ENCODE data around the gene CXCL16.

The CXCL16 gene

DNA sequence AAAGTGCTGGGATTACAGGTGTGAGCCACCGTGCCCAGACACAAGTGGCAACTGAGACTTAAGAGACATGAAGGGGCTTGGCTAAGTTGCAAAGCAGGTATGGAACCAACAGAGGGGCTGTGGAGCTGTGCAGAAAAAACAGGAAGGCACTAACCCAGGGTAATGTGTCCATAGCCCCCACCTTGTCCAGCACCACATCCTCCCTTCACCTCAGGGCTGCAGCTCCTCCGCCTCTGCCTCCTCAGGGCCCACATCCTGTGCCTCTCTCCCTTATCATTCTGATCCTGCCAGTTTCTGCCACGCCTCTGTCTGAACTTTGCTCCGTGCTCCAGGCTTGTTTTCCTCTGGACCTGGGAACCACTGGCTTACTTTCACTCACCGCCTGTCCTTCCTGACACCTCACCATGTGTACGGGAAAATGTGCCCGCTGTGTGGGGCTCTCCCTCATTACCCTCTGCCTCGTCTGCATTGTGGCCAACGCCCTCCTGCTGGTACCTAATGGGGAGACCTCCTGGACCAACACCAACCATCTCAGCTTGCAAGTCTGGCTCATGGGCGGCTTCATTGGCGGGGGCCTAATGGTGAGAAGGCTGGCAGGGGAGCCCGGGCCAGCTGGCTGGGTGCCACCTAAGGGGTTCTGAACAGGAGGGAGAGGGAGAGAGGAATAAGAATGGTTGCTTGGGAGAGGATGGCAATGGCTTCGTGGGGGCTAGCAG, 31.9 kb upstream of the CXCL16 start, which contains the start of gene TM4SF5:
TSS of gene TM4SF5 (plus strand) at position 368 of the 716 bp plus-strand sequence. CDS start at position 405, 37 bp downstream.
- TF ChIP-seq JUND (IDR thresholded peaks at IDR 0.05; ENCODE audit: low read depth) = no peak
- no peak for DNase-seq (ENCODE audit: low read depth in 1 of 2, low spot score in 1 of 2)
- in situ Hi-C loops (cut with HindIII; ENCODE audit: low pct_unique_long_range_greater_than_20kb, low sequenced_read_pairs) = no loop called here

DNA sequence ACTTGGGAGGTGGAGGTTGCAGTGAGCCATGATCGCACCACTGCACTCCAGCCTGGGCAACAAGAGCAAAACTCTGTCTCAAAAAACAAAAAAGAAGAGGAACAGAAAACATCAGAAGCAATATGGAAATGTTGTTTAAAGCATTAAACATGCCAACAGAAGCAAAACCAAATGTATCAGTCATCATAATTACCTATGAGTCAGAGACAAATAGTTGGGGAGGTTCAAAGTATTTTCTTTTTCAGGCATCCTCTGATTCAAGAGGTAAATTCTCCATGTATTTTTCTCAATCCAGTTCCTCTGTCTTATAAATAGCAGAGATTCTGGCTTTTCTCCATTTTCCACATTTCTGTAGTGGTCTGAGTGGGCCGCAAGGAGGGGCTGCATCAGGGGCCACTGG, 29.9 kb upstream of the CXCL16 start:
- no peak for DNase-seq (ENCODE audit: low read depth in 1 of 2, low spot score in 1 of 2)
- TF ChIP-seq JUND (IDR thresholded peaks at IDR 0.05; ENCODE audit: low read depth) = no peak
- in situ Hi-C loops (cut with HindIII; ENCODE audit: low pct_unique_long_range_greater_than_20kb, low sequenced_read_pairs) = no loop called here

DNA sequence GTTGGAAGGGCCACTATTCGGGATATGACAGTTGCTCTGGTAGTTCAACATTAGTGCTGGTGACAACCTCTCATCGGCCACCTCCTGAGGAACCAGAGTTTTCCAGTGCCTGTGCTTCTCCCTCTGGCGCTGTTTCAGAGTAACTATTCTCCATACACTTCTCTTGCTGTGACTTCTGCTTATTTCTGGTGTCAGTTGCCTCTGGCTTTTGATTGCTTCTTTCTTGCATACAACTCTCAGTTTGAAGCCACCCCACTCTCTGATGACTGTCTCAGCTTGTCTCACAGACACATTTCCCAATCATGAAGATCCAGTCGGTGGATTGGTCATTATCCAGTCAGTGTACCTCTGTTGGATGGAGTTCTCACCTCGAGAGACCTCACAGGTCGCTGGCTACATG, 28.6 kb upstream of the CXCL16 start:
- TF ChIP-seq JUND (IDR thresholded peaks at IDR 0.05; ENCODE audit: low read depth) = no peak
- DNase-seq (ENCODE audit: low read depth in 1 of 2, low spot score in 1 of 2) = no peak
- in situ Hi-C loops (cut with HindIII; ENCODE audit: low pct_unique_long_range_greater_than_20kb, low sequenced_read_pairs) = no loop called here

DNA sequence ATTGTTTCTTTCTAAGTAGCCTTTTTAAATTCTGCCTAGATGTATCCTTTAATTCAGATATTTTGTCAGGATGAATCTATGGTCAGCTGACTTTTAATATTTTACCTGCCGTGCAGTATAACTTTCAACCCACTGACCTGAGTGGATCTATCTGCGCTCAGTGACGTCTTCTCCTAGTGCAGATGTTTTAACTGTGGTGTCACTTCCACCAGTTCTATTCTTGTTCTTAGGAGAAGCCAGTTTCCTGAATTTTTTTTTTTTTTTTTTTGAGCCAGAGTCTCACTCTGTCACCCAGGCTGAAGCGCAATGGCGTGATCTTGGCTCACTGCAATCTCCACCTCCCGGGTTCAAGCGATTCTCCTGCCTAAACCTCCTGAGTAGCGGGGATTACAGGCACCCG, 27.0 kb upstream of the CXCL16 start:
- no peak for DNase-seq (ENCODE audit: low read depth in 1 of 2, low spot score in 1 of 2)
- TF ChIP-seq JUND (IDR thresholded peaks at IDR 0.05; ENCODE audit: low read depth) = no peak
- in situ Hi-C loops (cut with HindIII; ENCODE audit: low pct_unique_long_range_greater_than_20kb, low sequenced_read_pairs) = no loop called here

- no peak for TF ChIP-seq JUND (IDR thresholded peaks at IDR 0.05; ENCODE audit: low read depth)
- in situ Hi-C loops (cut with HindIII; ENCODE audit: low pct_unique_long_range_greater_than_20kb, low sequenced_read_pairs) = no loop called here
- no peak for DNase-seq (ENCODE audit: low read depth in 1 of 2, low spot score in 1 of 2)
Observed at GRCh38 chr17:4766201-4766600, 26.5 kb upstream of the CXCL16 start.

- DNase-seq (ENCODE audit: low read depth in 1 of 2, low spot score in 1 of 2) = no peak
- TF ChIP-seq JUND (IDR thresholded peaks at IDR 0.05; ENCODE audit: low read depth) = no peak
- in situ Hi-C loops (cut with HindIII; ENCODE audit: low pct_unique_long_range_greater_than_20kb, low sequenced_read_pairs) = no loop called here
Observed at GRCh38 chr17:4764595-4764994, 24.9 kb upstream of the CXCL16 start.

DNA sequence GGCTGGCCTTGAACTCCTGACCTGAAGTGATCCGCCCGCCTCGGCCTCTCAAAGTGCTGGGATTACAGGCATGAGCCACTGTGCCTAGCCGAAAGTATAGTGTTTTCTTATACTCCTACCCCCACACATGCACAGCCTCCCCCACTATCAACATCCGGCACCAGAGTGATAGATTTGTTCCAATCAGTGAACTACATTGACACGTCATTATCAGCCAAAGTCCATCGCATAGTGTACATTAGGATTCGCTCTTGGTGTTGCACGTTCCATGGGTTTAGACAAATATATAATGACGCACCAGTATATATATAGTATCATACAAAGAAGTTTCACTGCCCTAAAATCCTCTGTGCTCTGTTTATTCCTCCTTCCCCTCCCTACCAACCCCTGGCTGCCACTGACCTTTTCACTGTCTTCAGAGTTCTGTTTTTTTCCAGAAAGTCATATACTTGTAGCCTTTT, 20.1 kb upstream of the CXCL16 start:
- in situ Hi-C loops (cut with HindIII; ENCODE audit: low pct_unique_long_range_greater_than_20kb, low sequenced_read_pairs) = no loop called here

DNA sequence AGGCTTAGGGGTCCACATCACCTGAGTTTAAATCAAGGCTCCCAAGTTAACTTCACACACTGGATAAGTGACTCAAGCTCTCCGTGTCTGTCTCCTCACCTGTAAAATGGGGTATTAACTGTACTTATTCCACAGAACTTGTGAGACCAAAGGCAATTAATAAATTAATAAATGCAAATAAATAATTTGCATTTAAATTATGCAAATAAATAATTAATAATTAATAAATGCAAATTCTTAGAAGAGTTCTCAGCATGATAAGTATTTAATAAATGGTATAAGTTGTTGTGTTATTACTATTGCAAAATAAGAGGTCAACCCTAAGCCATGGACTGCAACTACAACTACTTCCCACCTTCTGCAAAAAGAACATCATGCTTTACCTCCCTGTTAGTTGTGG, 13.7 kb upstream of the CXCL16 start:
- in situ Hi-C loops (cut with HindIII; ENCODE audit: low pct_unique_long_range_greater_than_20kb, low sequenced_read_pairs) = no loop called here
- DNase-seq (ENCODE audit: low read depth in 1 of 2, low spot score in 1 of 2) = no peak
- TF ChIP-seq JUND (IDR thresholded peaks at IDR 0.05; ENCODE audit: low read depth) = no peak

More for the DNA sequence above, 20.1 kb upstream of the CXCL16 start:
- no peak for DNase-seq (ENCODE audit: low read depth in 1 of 2, low spot score in 1 of 2)
- no peak for TF ChIP-seq JUND (IDR thresholded peaks at IDR 0.05; ENCODE audit: low read depth)

DNA sequence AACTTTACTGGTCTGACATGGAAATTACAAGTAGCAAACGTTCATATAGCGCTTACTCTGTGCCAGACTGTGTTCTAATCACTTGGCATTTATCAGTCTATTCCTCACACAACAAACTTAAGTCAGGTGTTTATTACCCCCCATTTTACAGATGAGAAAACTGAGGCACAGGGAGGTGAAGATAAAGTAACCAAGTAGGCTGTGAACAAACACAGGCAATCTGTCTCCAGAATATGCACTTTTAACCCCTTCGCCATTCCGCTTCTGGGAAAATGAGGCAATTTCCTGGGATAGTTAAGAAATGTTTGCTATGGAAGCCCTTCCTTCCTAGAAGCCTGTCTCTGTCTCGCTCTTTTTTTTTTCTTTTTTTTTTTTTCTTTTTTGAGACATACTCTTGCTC, 12.2 kb upstream of the CXCL16 start:
- no peak for DNase-seq (ENCODE audit: low read depth in 1 of 2, low spot score in 1 of 2)
- in situ Hi-C loops (cut with HindIII; ENCODE audit: low pct_unique_long_range_greater_than_20kb, low sequenced_read_pairs) = no loop called here
- TF ChIP-seq JUND (IDR thresholded peaks at IDR 0.05; ENCODE audit: low read depth) = no peak

GRCh38 chr17:4750606-4751005, 10.9 kb upstream of the CXCL16 start:
- in situ Hi-C loops (cut with HindIII; ENCODE audit: low pct_unique_long_range_greater_than_20kb, low sequenced_read_pairs) = no loop called here
- TF ChIP-seq JUND (IDR thresholded peaks at IDR 0.05; ENCODE audit: low read depth) = no peak
- DNase-seq (ENCODE audit: low read depth in 1 of 2, low spot score in 1 of 2) = no peak

- DNase-seq (ENCODE audit: low read depth in 1 of 2, low spot score in 1 of 2) = no peak
- in situ Hi-C loops (cut with HindIII; ENCODE audit: low pct_unique_long_range_greater_than_20kb, low sequenced_read_pairs) = no loop called here
- no peak for TF ChIP-seq JUND (IDR thresholded peaks at IDR 0.05; ENCODE audit: low read depth)
Observed at GRCh38 chr17:4748686-4749085, 9.0 kb upstream of the CXCL16 start.

GRCh38 chr17:4747847-4748246, 8.1 kb upstream of the CXCL16 start:
- in situ Hi-C loops (cut with HindIII; ENCODE audit: low pct_unique_long_range_greater_than_20kb, low sequenced_read_pairs) = no loop called here
- TF ChIP-seq JUND (IDR thresholded peaks at IDR 0.05; ENCODE audit: low read depth) = no peak
- no peak for DNase-seq (ENCODE audit: low read depth in 1 of 2, low spot score in 1 of 2)

- in situ Hi-C loops (cut with HindIII; ENCODE audit: low pct_unique_long_range_greater_than_20kb, low sequenced_read_pairs) = no loop called here
- no peak for DNase-seq (ENCODE audit: low read depth in 1 of 2, low spot score in 1 of 2)
- no peak for TF ChIP-seq JUND (IDR thresholded peaks at IDR 0.05; ENCODE audit: low read depth)
Observed at GRCh38 chr17:4744999-4745969, 5.6 kb upstream of the CXCL16 start.

Measured in T47D (cell line).